ENCODE data around the gene YWHAH. TPM values are rescaled to one million over a fixed set of nuclear protein-coding genes. Genes with fewer than 3 reads are reported as not detected.
A peak's percentile ranks its signal among the peaks of the same experiment; 100 is the strongest.

Gene YWHAH
- total and polyA plus RNA-seq, 2 of the 8 experiments (the other 6 are each of a cell fraction or from before 2014, with no cell fraction given) = 146 to 247 TPM

DNA sequence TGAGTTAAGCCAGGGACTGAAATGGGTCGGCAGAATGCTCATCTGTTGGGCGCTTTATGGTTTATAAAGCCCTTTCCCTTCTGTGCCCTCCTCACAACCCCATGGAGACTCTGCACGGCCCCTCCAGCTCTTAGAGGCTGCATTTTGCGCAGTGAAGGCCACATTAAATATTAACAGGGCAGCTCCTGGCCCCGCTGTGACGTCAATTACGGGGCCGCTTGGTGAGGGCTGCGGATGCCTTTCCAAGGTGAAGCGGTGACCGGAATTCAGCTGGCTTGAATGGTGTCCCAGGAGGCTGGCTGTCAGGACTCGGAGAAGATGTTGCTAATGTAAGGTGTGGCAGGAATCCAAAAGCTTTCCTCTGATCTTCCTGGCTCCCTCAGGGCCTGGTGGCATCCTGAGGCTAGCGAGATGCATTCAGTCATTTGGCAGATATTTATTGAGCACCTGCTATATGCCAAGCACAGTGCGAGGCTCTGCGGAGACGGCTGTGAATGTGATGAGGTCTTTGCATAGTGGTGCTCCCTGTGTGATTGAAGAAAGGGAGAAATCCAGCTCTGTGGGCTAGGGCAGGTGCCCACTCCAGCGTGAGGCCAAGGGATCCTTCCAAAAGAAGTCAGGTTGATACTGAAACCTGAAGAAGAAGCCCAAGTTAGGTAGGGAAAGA lies 10.4 kb upstream of the YWHAH start:
- no peaks in the 10 kb centered on the region for H4K20me1 ChIP-seq (replicated peaks in 1 of 2; ENCODE audit: control insufficient read depth in 1 of 2, insufficient read depth in 2 of 2, low read length in 2 of 2)
- H3K9ac ChIP-seq (replicated peaks in 1 of 4; ENCODE audit: extremely low read depth in 1 of 4, low read depth in 3 of 4, low read length in 3 of 4) = no peak overlapping the region
- H3K79me1 ChIP-seq (ENCODE audit: low read depth, low read length) = no peaks in the 10 kb centered on the region
- no peak overlapping the region for H3K4ac ChIP-seq (replicated peaks; ENCODE audit: insufficient read length, low read depth, low read length)
- no peak overlapping the region for H2AK5ac ChIP-seq (ENCODE audit: low read depth, low read length)
- no peak overlapping the region for H2AFZ ChIP-seq (ENCODE audit: low read length)
- H3K56ac ChIP-seq (replicated peaks; ENCODE audit: insufficient read length, low read depth, low read length) = no peak overlapping the region
- no peak overlapping the region for H2BK12ac ChIP-seq (ENCODE audit: low read depth, low read length)
- POLR2A ChIA-PET (ENCODE audit: partially characterized antibody) = interaction anchor here (0.7 to 3.0 kb wide), 3 partner anchors 9 to 76 kb away, joined by 3 to 12 read pairs (median 3); no protein-coding TSS in a partner anchor
- no peak overlapping the region for H3K14ac ChIP-seq (ENCODE audit: insufficient read length)
- H3K23ac ChIP-seq (ENCODE audit: insufficient read length) = no peak overlapping the region
- no peaks in the 10 kb centered on the region for H3K9me3 ChIP-seq (ENCODE audit: insufficient read depth in 2 of 2, low read depth in 1 of 2, low read length in 1 of 2)
- H2BK15ac ChIP-seq (ENCODE audit: low read length) = 0 out of 2 replicates have a peak overlapping the region, but pooled peaks have one; percentile 51
- no peaks in the 10 kb centered on the region for H3K36me3 ChIP-seq (ENCODE audit: control insufficient read depth in 2 of 4, insufficient read depth in 4 of 4, low read length in 3 of 4)
- no peak overlapping the region for H2BK20ac ChIP-seq (ENCODE audit: low read length)
- no peak overlapping the region for H4K8ac ChIP-seq (ENCODE audit: extremely low read depth, insufficient read depth, low read length)
- DNase-seq (ENCODE audit: low read depth in 1 of 2, low spot score in 2 of 2) (no peak), FAIRE-seq (no peak)
- H3K23me2 ChIP-seq (ENCODE audit: low read depth, low read length) = no peaks in the 10 kb centered on the region
- no peaks in the 10 kb centered on the region for H3K79me2 ChIP-seq (ENCODE audit: control insufficient read depth in 1 of 2, insufficient read depth in 2 of 2, low read length in 2 of 2)
- H3K4me1 ChIP-seq (replicated peaks in 1 of 4; ENCODE audit: control insufficient read depth in 3 of 4, insufficient read depth in 4 of 4, low read length in 3 of 4) = no peaks in the 10 kb centered on the region
- no peak overlapping the region for H4K91ac ChIP-seq (replicated peaks; ENCODE audit: insufficient read length, low read length)
- 89% methylated on average over 17 of the region's 17 CpGs; no CpG with 5 or more reads in 1 of the 2 experiments for WGBS, 2 experiments (ENCODE audit: extremely low coverage in 1 of 2, insufficient coverage in 1 of 2, insufficient read length in 1 of 2, insufficient replicate concordance in 2 of 2, low coverage in 1 of 2, low lambda C conversion rate in 2 of 2, missing lambda C conversion rate in 1 of 2)
- CTCF ChIA-PET (ENCODE audit: partially characterized antibody) = interaction anchor here (0.8 to 1.4 kb wide), 3 partner anchors 16 to 61 kb away, joined by 3 to 4 read pairs (median 3); no protein-coding TSS in a partner anchor
- H3K27ac ChIP-seq (ENCODE audit: low read depth, low read length) = no peak overlapping the region
- H3K27me3 ChIP-seq (replicated peaks in 1 of 4; ENCODE audit: control insufficient read depth in 3 of 4, extremely low read depth in 1 of 4, insufficient read depth in 3 of 4, low read length in 3 of 4) = no peaks in the 10 kb centered on the region
- no peak overlapping the region for H3K18ac ChIP-seq (ENCODE audit: extremely low read depth, low read length)
- H2BK120ac ChIP-seq (replicated peaks; ENCODE audit: low read depth, low read length) = no peak overlapping the region
- no peak overlapping the region for H3K4me2 ChIP-seq (ENCODE audit: insufficient read depth in 1 of 2, low read depth in 2 of 2, low read length in 2 of 2)
- H3K4me3 ChIP-seq (ENCODE audit: extremely low read depth in 1 of 4, insufficient read depth in 2 of 4, low read depth in 3 of 4, low read length in 4 of 4) = no peak overlapping the region
- H2BK5ac ChIP-seq (ENCODE audit: low read depth, low read length) = no peak overlapping the region
- H4K5ac ChIP-seq (ENCODE audit: insufficient read length, low read depth, low read length) = no peak overlapping the region
- no peak for TF ChIP-seq HDAC6 (IDR thresholded peaks at IDR 0.05; ENCODE audit: low read depth, low read length)
- no peak for TF ChIP-seq EP300 (IDR thresholded peaks at IDR 0.05; ENCODE audit: borderline replicate concordance in 1 of 2, low read depth in 2 of 2, low read length in 2 of 2)
- no peak for TF ChIP-seq TBP (IDR thresholded peaks at IDR 0.05; ENCODE audit: low read depth, low read length)
- no peak for TF ChIP-seq CHD1 (IDR thresholded peaks at IDR 0.05; ENCODE audit: low read depth, low read length)
- TF ChIP-seq KDM1A (IDR thresholded peaks at IDR 0.05; ENCODE audit: borderline replicate concordance, low read length) = no peak

All from H1 (cell line).